ENCODE data around the gene OR2Y1.
"Not testable (repeated sequence)": the region's sequence is repeated elsewhere in the genome, so short reads cannot be mapped to it uniquely, and the experiment has no call there.

The OR2Y1 gene

GRCh38 chr5:180739958-180740357, at the start of gene OR2Y1:
Gene OR2Y1 (minus strand): TSS chr5:180740058. CDS start chr5:180740058, 0 bp downstream.
- no peak for DNase-seq (ENCODE audit: low read depth in 2 of 2)

GRCh38 chr5:180788651-180789410, 49.0 kb upstream of the OR2Y1 start:
- not testable (repeated sequence) for DNase-seq (ENCODE audit: low read depth in 2 of 2)

- no peak for DNase-seq (ENCODE audit: low read depth in 2 of 2)
Observed at GRCh38 chr5:180787711-180788431, 48.0 kb upstream of the OR2Y1 start.

- no peak for DNase-seq (ENCODE audit: low read depth in 2 of 2)
Observed at GRCh38 chr5:180786531-180787398, 46.9 kb upstream of the OR2Y1 start.

GRCh38 chr5:180785794-180786221, 46.0 kb upstream of the OR2Y1 start:
- peak; percentile 71 to 76 for DNase-seq (ENCODE audit: low read depth in 2 of 2)

GRCh38 chr5:180785121-180785781, 45.4 kb upstream of the OR2Y1 start:
- peak in 1 of 2 experiments; percentile 51 for DNase-seq (ENCODE audit: low read depth in 2 of 2)

GRCh38 chr5:180784497-180785097, 44.7 kb upstream of the OR2Y1 start:
- DNase-seq (ENCODE audit: low read depth in 2 of 2), result peak; percentile 56 to 59

- DNase-seq (ENCODE audit: low read depth in 2 of 2), result no peak
Observed at GRCh38 chr5:180783340-180784052, 43.6 kb upstream of the OR2Y1 start.

- no peak for DNase-seq (ENCODE audit: low read depth in 2 of 2)
Observed at GRCh38 chr5:180782748-180783147, 42.9 kb upstream of the OR2Y1 start.

GRCh38 chr5:180781900-180782326, 42.1 kb upstream of the OR2Y1 start:
- DNase-seq (ENCODE audit: low read depth in 2 of 2), result not testable (repeated sequence)

- DNase-seq (ENCODE audit: low read depth in 2 of 2), result no peak
Observed at GRCh38 chr5:180779985-180780610, 40.2 kb upstream of the OR2Y1 start.

- DNase-seq (ENCODE audit: low read depth in 2 of 2), result no peak
Observed at GRCh38 chr5:180777475-180777874, 37.6 kb upstream of the OR2Y1 start.

GRCh38 chr5:180776376-180776775, 36.5 kb upstream of the OR2Y1 start:
- no peak for DNase-seq (ENCODE audit: low read depth in 2 of 2)

GRCh38 chr5:180775624-180776023, 35.8 kb upstream of the OR2Y1 start:
- no peak for DNase-seq (ENCODE audit: low read depth in 2 of 2)

GRCh38 chr5:180771839-180772238, 32.0 kb upstream of the OR2Y1 start:
- DNase-seq (ENCODE audit: low read depth in 2 of 2), result no peak

GRCh38 chr5:180769821-180770220, 30.0 kb upstream of the OR2Y1 start:
- DNase-seq (ENCODE audit: low read depth in 2 of 2), result no peak

- DNase-seq (ENCODE audit: low read depth in 2 of 2), result no peak
Observed at GRCh38 chr5:180755601-180756000, 15.7 kb upstream of the OR2Y1 start.

GRCh38 chr5:180744253-180744652, 4.4 kb upstream of the OR2Y1 start:
- no peak for DNase-seq (ENCODE audit: low read depth in 2 of 2)

GRCh38 chr5:180742727-180743126, 2.9 kb upstream of the OR2Y1 start:
- DNase-seq (ENCODE audit: low read depth in 2 of 2), result no peak

GRCh38 chr5:180740953-180741352, 1.1 kb upstream of the OR2Y1 start:
- DNase-seq (ENCODE audit: low read depth in 2 of 2), result not testable (repeated sequence)

All from fibroblast of skin of left quadriceps (primary cell).